Measurements from ENCODE around the gene ISM1. TPM values are rescaled to one million over a fixed set of nuclear protein-coding genes. Genes with fewer than 3 reads are reported as not detected.
A peak's percentile ranks its signal among the peaks of the same experiment; 100 is the strongest.

Gene ISM1
- total and polyA plus RNA-seq, 2 of the 13 experiments (the other 11 are each of a cell fraction or from before 2014, with no cell fraction given) = 0.40 to 1.4 TPM

- TF ChIP-seq TOPORS (CRISPR knock-in tag; IDR thresholded peaks at IDR 0.05) (no peak), SP4 (CRISPR knock-in tag; IDR thresholded peaks at IDR 0.05) (no peak), ZNF136 (CRISPR knock-in tag; IDR thresholded peaks at IDR 0.05; ENCODE audit: low read depth) (no peak), SSRP1 (CRISPR knock-in tag; IDR thresholded peaks at IDR 0.05) (peak; percentile 78; the same call in 1 of the 2 replicates), TRIM24 (CRISPR knock-in tag; IDR thresholded peaks at IDR 0.05) (peak; percentile 48; the same call in 1 of the 2 replicates), ZNF446 (CRISPR knock-in tag; IDR thresholded peaks at IDR 0.05) (no peak), MAX (IDR thresholded peaks at IDR 0.05) (peak; percentile 61; the same call in 1 of the 2 replicates), NFE2L2 (IDR thresholded peaks at IDR 0.05; ENCODE audit: low read length) (no peak), HNF4G (IDR thresholded peaks at IDR 0.05; ENCODE audit: borderline replicate concordance, low read depth, low read length) (peak; percentile 30; the same call in 1 of the 2 replicates), HNF4G (CRISPR knock-in tag; IDR thresholded peaks at IDR 0.05; ENCODE audit: borderline replicate concordance, low read depth) (0 out of 2 replicates have a peak, but pooled peaks have one; percentile 41), SKI (IDR thresholded peaks at IDR 0.05; ENCODE audit: partially characterized antibody) (peak; percentile 63), ISX (CRISPR knock-in tag; conservative IDR thresholded peaks at IDR 0.05) (no peak), ELF3 (CRISPR knock-in tag; IDR thresholded peaks at IDR 0.05) (peak; percentile 51; the same call in 1 of the 2 replicates), ZNF20 (CRISPR knock-in tag; IDR thresholded peaks at IDR 0.05) (no peak), ZNF232 (CRISPR knock-in tag; IDR thresholded peaks at IDR 0.05; ENCODE audit: borderline replicate concordance) (no peak), ZNF235 (CRISPR knock-in tag; IDR thresholded peaks at IDR 0.05; ENCODE audit: borderline replicate concordance) (no peak), ZNF556 (CRISPR knock-in tag; IDR thresholded peaks at IDR 0.05; ENCODE audit: borderline replicate concordance) (no peak), CBX5 (CRISPR knock-in tag; IDR thresholded peaks at IDR 0.05; ENCODE audit: borderline replicate concordance) (peak; percentile 97), AGO1 (IDR thresholded peaks at IDR 0.05; ENCODE audit: low read depth, low read length, poor library complexity, severe bottlenecking) (no peak)
- TF ChIP-seq, protein P1, sequence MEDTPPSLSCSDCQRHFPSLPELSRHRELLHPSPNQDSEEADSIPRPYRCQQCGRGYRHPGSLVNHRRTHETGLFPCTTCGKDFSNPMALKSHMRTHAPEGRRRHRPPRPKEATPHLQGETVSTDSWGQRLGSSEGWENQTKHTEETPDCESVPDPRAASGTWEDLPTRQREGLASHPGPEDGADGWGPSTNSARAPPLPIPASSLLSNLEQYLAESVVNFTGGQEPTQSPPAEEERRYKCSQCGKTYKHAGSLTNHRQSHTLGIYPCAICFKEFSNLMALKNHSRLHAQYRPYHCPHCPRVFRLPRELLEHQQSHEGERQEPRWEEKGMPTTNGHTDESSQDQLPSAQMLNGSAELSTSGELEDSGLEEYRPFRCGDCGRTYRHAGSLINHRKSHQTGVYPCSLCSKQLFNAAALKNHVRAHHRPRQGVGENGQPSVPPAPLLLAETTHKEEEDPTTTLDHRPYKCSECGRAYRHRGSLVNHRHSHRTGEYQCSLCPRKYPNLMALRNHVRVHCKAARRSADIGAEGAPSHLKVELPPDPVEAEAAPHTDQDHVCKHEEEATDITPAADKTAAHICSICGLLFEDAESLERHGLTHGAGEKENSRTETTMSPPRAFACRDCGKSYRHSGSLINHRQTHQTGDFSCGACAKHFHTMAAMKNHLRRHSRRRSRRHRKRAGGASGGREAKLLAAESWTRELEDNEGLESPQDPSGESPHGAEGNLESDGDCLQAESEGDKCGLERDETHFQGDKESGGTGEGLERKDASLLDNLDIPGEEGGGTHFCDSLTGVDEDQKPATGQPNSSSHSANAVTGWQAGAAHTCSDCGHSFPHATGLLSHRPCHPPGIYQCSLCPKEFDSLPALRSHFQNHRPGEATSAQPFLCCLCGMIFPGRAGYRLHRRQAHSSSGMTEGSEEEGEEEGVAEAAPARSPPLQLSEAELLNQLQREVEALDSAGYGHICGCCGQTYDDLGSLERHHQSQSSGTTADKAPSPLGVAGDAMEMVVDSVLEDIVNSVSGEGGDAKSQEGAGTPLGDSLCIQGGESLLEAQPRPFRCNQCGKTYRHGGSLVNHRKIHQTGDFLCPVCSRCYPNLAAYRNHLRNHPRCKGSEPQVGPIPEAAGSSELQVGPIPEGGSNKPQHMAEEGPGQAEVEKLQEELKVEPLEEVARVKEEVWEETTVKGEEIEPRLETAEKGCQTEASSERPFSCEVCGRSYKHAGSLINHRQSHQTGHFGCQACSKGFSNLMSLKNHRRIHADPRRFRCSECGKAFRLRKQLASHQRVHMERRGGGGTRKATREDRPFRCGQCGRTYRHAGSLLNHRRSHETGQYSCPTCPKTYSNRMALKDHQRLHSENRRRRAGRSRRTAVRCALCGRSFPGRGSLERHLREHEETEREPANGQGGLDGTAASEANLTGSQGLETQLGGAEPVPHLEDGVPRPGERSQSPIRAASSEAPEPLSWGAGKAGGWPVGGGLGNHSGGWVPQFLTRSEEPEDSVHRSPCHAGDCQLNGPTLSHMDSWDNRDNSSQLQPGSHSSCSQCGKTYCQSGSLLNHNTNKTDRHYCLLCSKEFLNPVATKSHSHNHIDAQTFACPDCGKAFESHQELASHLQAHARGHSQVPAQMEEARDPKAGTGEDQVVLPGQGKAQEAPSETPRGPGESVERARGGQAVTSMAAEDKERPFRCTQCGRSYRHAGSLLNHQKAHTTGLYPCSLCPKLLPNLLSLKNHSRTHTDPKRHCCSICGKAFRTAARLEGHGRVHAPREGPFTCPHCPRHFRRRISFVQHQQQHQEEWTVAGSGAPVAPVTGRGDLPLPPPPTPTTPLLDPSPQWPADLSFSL (CRISPR knock-in tag; IDR thresholded peaks at IDR 0.05) = peak; percentile 33; the same call in 1 of the 2 replicates
- TF ChIP-seq, protein P2, sequence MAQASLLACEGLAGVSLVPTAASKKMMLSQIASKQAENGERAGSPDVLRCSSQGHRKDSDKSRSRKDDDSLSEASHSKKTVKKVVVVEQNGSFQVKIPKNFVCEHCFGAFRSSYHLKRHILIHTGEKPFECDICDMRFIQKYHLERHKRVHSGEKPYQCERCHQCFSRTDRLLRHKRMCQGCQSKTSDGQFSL (CRISPR knock-in tag; IDR thresholded peaks at IDR 0.05) = no peak
- TF ChIP-seq, protein P3, sequence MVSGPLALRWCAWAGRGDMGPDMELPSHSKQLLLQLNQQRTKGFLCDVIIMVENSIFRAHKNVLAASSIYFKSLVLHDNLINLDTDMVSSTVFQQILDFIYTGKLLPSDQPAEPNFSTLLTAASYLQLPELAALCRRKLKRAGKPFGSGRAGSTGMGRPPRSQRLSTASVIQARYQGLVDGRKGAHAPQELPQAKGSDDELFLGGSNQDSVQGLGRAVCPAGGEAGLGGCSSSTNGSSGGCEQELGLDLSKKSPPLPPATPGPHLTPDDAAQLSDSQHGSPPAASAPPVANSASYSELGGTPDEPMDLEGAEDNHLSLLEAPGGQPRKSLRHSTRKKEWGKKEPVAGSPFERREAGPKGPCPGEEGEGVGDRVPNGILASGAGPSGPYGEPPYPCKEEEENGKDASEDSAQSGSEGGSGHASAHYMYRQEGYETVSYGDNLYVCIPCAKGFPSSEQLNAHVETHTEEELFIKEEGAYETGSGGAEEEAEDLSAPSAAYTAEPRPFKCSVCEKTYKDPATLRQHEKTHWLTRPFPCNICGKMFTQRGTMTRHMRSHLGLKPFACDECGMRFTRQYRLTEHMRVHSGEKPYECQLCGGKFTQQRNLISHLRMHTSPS (CRISPR knock-in tag; IDR thresholded peaks at IDR 0.05; ENCODE audit: low read depth) = peak; percentile 12; the same call in 1 of the 2 replicates
Measured at GRCh38 chr20:13245250-13245723, 24.2 kb downstream of the ISM1 start (continued).

Measured in HepG2 (cell line).